Heart left ventricle (tissue), 16 donors: ENCODE results near the gene VAV1. TPM values are rescaled to one million over a fixed set of nuclear protein-coding genes. Genes with fewer than 3 reads are reported as not detected.

Experiments
- ATAC-seq, 4 donors: fragments of 200-7000 bp; cut with Tn5 transposase; one replicate each; pipeline ENCODE4 v1.9.1; 2020 to 2022; ENCODE audit warnings: moderate library complexity in 4 of 4, mild to moderate bottlenecking in 3 of 4, moderate number of reproducible peaks in 1 of 4
- DNase-seq, 5 donors: peaks; one replicate each; pipeline ENCODE4 v3.0.0-alpha.2; 2020
- H3K27ac ChIP-seq, 12 donors: fragments of 200-600 bp; sonication (generic) in 4 of 12; one replicate each; pipeline versions ENCODE4 v1.5.0 to v1.8.0; 2016 to 2022; ENCODE audit warnings: mild to moderate bottlenecking in 2 of 12
- H3K27me3 ChIP-seq, 9 donors: fragments of 200-600 bp; sonication (generic) in 2 of 9; one replicate each; pipeline versions ENCODE4 v1.5.1 to v1.8.0; 2016 to 2022; ENCODE audit warnings: mild to moderate bottlenecking in 3 of 9
- H3K36me3 ChIP-seq, 9 donors: fragments of 200-600 bp; sonication (generic) in 2 of 9; one replicate each; pipeline versions ENCODE4 v1.5.0 to v1.8.0; 2018 to 2022; ENCODE audit warnings: mild to moderate bottlenecking in 2 of 9
- H3K4me1 ChIP-seq, 12 donors: fragments of 200-600 bp; sonication (generic) in 4 of 12; one replicate each; pipeline versions ENCODE4 v1.5.0 to v1.8.0; 2016 to 2022; ENCODE audit warnings: mild to moderate bottlenecking in 3 of 12
- H3K4me3 ChIP-seq, 12 donors: fragments of 200-600 bp; sonication (generic) in 4 of 12; one replicate each; pipeline versions ENCODE4 v1.5.0 to v1.8.0; 2017 to 2022; ENCODE audit warnings: mild to moderate bottlenecking in 9 of 12, moderate library complexity in 4 of 12
- H3K9me3 ChIP-seq, 12 donors: fragments of 200-600 bp; sonication (generic) in 4 of 12; one replicate each; pipeline versions ENCODE4 v1.5.0 to v1.8.0; 2016 to 2022; ENCODE audit warnings: mild to moderate bottlenecking in 1 of 12
- POLR2A ChIP-seq, 2 donors: fragments of 450-650 bp; IDR thresholded peaks; one replicate each; pipeline ENCODE4 v1.6.1; 2017; ENCODE audit warnings: antibody characterized with exemption in 2 of 2, mild to moderate bottlenecking in 2 of 2, moderate library complexity in 2 of 2
- WGBS, 4 donors: extraction: QIAGEN DNeasy Blood & Tissue Kit in 2 of 4; methylation state at CpG; one replicate each; pipeline versions ENCODE4 v1.1.5 to v1.1.7; 2013 to 2018; 5-methylcytosine and 5-hydroxymethylcytosine counted together
- intact Hi-C, 10 donors: fragments of 100-400 bp; cut with DNase I; formaldehyde crosslinking; loops; one replicate each; pipeline versions ENCODE4 v1.11.1 to v1.14.2; 2022
- polyA plus RNA-seq, 2 donors: library from polyadenylated mRNA; stranded (reverse); fragments of 200-250 nt; gene quantifications; one replicate each; pipeline ENCODE4 v1.2.3, GENCODE V29; 2013
- total RNA-seq, 9 donors: library from RNA; depleted of rRNA in 2 of 9; stranded (reverse); fragments of >200 nt in 2 of 9; fragmentation: NEBNext Ultra II Directional in 3 of 9; extraction: Animal tissue kit (Norgen Biotek cat#: 25700) in 3 of 9; gene quantifications; one replicate each; pipeline versions ENCODE4 v1.1.0 to v1.2.4, GENCODE V29; 2016 to 2023
- TF ChIP-seq, protein P1 (sequence below), 12 donors: fragments of 200-600 bp; sonication (generic) in 4 of 12; IDR thresholded peaks; one replicate each; pipeline versions ENCODE4 v1.5.0 to v1.8.0; 2018 to 2022; ENCODE audit warnings: antibody characterized with exemption in 12 of 12, mild to moderate bottlenecking in 5 of 12
- donor health status: ischemic (EF 13 %, LVEDD 7.1; RV severe dilation, severe dysfunction).
- donor health status: healthy with polysubstance abuse.
- donor health status: DM: no; HTN: yes; CAD: no.
- donor health status: DM: no; HTN: no; CAD: no.
- donor health status: ischemic (EF 25% LVEDD 6.9; RV normal size, moderate dysfunction).
- donor health status: ischemic (EF 25% LVEDD 5.7; RV mildly dilated, moderate dysfunction).
- donor health status: healthy.
- donor health status: DM: yes; HTN: yes; CAD: no.
- donor health status: ischemic (EF 35%, LVEDD 5.7; RV mildly dilated, moderate dysfunction).
- donor health status: nonischemic (EF 11% LVEDD 7.7; RV severe dilation, severe dysfunction).
- donor health status: DM: yes; HTN: yes; CAD: no.
- donor health status: PGD.
- donor health status: ischemic (EF 29% LVEDD 5.4; RV normal size, mild dysfunction).
- donor health status: nonischemic (EF 23%, LVEDD 6.1; RV moderate dilation, normal function).

Gene VAV1
- total and polyA plus RNA-seq, 11 donors: 0.69 to 25.6 (median 1.2) TPM

DNA sequence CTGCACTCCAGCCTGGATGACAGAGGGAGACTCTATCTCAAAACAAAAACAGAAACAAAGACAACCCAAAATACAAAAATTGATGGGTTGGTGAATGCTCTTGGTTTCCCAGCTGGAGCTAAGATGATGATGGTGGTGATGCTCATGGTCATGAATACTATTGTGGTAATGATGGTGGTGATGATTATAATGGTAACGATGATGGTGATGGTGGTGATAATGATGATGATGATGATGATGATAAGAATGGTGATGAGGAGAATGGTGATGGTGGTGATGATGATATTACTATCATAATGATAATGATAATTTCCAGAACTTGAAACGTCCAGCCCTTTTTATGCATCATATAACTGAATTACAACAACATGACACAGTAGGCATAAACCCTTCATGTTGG is 40.1 kb downstream of the VAV1 start:
- intact Hi-C loops: no loop called here
- Histone ChIP-seq H3K4me1 (peaks cover 0 to 7% (median 0%) of the 10 kb centered on the region in 12 donors), H3K27me3 (peaks cover 0 to 10% (median 0%) of the 10 kb centered on the region in 9 donors), H3K27ac (no peak overlapping the region), H3K9me3 (peaks cover 0 to 6% (median 0%) of the 10 kb centered on the region in 12 donors), H3K36me3 (no peaks in the 10 kb centered on the region), H3K4me3 (no peak overlapping the region)
- ATAC-seq (no peak), DNase-seq (no peak)
- TF ChIP-seq, protein P1, sequence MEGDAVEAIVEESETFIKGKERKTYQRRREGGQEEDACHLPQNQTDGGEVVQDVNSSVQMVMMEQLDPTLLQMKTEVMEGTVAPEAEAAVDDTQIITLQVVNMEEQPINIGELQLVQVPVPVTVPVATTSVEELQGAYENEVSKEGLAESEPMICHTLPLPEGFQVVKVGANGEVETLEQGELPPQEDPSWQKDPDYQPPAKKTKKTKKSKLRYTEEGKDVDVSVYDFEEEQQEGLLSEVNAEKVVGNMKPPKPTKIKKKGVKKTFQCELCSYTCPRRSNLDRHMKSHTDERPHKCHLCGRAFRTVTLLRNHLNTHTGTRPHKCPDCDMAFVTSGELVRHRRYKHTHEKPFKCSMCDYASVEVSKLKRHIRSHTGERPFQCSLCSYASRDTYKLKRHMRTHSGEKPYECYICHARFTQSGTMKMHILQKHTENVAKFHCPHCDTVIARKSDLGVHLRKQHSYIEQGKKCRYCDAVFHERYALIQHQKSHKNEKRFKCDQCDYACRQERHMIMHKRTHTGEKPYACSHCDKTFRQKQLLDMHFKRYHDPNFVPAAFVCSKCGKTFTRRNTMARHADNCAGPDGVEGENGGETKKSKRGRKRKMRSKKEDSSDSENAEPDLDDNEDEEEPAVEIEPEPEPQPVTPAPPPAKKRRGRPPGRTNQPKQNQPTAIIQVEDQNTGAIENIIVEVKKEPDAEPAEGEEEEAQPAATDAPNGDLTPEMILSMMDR (IDR thresholded peaks at IDR 0.05): no peak
- 83 to 88% (median 85%) methylated on average over 2 of the region's 2 CpGs for WGBS, 4 donors

DNA sequence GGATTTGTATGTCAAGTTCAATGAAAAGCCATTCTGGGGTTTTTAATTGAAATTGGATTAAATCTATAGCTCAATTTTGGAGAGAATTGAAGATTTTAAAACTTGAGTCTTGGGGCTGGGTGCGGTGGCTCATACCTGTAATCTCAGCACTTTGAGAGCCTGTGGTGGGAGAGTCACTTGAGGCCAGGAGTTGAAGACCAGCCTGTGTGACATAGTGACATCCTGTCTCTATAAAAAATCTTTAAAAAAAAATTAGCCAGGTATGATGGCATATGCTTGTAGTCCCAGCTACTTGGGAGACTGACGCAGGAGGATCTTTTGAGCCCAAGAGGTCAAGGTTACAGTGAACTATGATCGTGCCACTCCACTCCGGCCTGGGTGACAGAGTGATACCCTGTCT is 41.2 kb downstream of the VAV1 start:
- peaks cover 0 to 4% (median 0%) of the 10 kb centered on the region in 12 donors for H3K9me3 ChIP-seq
- no peak for ATAC-seq
- H3K27ac ChIP-seq: no peak overlapping the region
- intact Hi-C loops: no loop called here
- H3K27me3 ChIP-seq: peaks cover 0 to 18% (median 0%) of the 10 kb centered on the region in 9 donors
- TF ChIP-seq, protein P1 (IDR thresholded peaks at IDR 0.05): no peak
- no peak for TF ChIP-seq POLR2A (IDR thresholded peaks at IDR 0.05)
- H3K36me3 ChIP-seq: no peaks in the 10 kb centered on the region
- DNase-seq: no peak
- 73 to 84% (median 82%) methylated on average over 4 of the region's 4 CpGs for WGBS, 4 donors
- H3K4me3 ChIP-seq: no peak overlapping the region
- peaks cover 0 to 7% (median 0%) of the 10 kb centered on the region in 12 donors for H3K4me1 ChIP-seq

DNA sequence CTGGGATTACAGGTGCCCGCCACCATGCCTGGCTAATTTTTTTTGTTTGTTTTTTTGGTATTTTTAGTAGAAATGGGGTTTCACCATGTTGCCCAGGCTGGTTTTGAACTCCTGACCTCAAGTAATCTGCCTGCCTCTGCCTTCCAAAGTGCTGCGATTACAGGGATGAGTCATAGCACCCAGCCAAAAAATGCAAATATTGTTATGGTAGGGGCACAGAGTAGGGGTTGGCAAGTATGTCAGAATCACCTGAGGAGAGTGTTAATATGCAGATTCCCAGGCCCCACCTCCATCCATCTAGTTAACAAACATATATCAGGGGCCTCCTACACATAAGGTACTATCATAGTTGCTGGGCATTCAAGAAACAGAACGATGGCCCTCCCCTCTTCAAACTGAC is 44.7 kb downstream of the VAV1 start:
- TF ChIP-seq, protein P1 (IDR thresholded peaks at IDR 0.05): no peak
- no peak for TF ChIP-seq POLR2A (IDR thresholded peaks at IDR 0.05)
- DNase-seq (no peak), ATAC-seq (no peak)
- Histone ChIP-seq H3K4me3 (no peak overlapping the region), H3K4me1 (peaks cover 0 to 7% (median 0%) of the 10 kb centered on the region in 12 donors), H3K27ac (no peak overlapping the region), H3K36me3 (peaks cover 0 to 15% (median 0%) of the 10 kb centered on the region in 9 donors), H3K9me3 (peaks cover 0 to 23% (median 13%) of the 10 kb centered on the region in 12 donors), H3K27me3 (peaks cover 0 to 13% (median 0%) of the 10 kb centered on the region in 9 donors)
- 79 to 89% (median 82%) methylated on average over 3 of the region's 3 CpGs for whole genome bisulfite sequencing, 4 donors
- intact Hi-C loops: no loop called here

DNA sequence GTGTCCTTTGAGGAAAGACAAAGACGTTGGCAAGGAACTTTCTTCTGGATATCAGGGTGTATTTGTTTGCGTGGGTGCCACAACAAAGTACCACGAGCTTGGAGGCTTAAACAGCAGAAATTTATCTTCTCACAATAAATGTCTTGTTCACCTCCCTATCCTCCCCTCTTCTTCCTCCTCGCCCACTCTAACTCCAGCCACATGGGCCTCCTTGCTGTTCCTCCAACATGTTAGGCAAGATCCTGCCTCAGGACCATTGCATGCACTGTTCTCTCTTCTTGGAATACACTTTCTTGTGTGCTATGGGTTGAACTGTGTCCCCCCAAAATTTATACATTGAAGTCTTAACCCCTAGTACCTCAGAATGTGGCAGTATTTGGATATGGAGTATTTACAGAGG is 45.7 kb downstream of the VAV1 start:
- 63 to 74% (median 70%) methylated on average over 4 of the region's 4 CpGs for WGBS, 4 donors
- intact Hi-C loops: no loop called here

More for the DNA sequence above, 45.7 kb downstream of the VAV1 start:
- Histone ChIP-seq H3K4me3 (no peak overlapping the region), H3K27ac (no peak overlapping the region), H3K36me3 (peaks cover 0 to 23% (median 0%) of the 10 kb centered on the region in 9 donors), H3K9me3 (peaks cover 0 to 21% (median 13%) of the 10 kb centered on the region in 12 donors), H3K4me1 (peaks cover 0 to 7% (median 0%) of the 10 kb centered on the region in 12 donors), H3K27me3 (peaks cover 0 to 13% (median 0%) of the 10 kb centered on the region in 9 donors)
- TF ChIP-seq, protein P1 (IDR thresholded peaks at IDR 0.05): no peak
- no peak for TF ChIP-seq POLR2A (IDR thresholded peaks at IDR 0.05)
- no peak for DNase-seq
- ATAC-seq: no peak
